Measurements from ENCODE around the gene GCNT2.
"Not testable (repeated sequence)": the region's sequence is repeated elsewhere in the genome, so short reads cannot be mapped to it uniquely, and the experiment has no call there.

Gene GCNT2

DNA sequence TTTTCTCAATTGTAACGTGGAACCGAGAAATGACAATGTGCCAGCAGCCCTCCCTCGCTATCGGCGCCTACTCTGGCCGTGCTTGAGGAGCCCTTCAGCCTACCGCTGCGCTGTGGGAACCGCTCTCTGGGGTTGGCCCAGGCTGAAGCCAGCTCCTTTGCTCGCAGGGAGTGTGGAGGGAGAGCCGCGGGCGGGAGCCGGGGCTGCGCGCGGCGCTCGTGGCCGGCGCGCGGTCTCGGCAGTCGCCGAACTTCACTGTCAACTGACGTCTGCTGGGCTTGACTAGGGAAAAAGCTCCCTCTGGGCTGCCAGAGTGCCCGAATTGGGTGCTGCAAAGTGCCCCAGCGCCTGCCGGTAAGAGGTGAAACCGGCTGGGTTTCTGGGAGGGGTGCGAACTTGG is 29.7 kb upstream of the GCNT2 start:
- TF ChIP-seq, protein P1, sequence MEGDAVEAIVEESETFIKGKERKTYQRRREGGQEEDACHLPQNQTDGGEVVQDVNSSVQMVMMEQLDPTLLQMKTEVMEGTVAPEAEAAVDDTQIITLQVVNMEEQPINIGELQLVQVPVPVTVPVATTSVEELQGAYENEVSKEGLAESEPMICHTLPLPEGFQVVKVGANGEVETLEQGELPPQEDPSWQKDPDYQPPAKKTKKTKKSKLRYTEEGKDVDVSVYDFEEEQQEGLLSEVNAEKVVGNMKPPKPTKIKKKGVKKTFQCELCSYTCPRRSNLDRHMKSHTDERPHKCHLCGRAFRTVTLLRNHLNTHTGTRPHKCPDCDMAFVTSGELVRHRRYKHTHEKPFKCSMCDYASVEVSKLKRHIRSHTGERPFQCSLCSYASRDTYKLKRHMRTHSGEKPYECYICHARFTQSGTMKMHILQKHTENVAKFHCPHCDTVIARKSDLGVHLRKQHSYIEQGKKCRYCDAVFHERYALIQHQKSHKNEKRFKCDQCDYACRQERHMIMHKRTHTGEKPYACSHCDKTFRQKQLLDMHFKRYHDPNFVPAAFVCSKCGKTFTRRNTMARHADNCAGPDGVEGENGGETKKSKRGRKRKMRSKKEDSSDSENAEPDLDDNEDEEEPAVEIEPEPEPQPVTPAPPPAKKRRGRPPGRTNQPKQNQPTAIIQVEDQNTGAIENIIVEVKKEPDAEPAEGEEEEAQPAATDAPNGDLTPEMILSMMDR (IDR thresholded peaks at IDR 0.05; ENCODE audit: unreplicated experiment in 3 of 3): no peak
- H3K4me1 Mint-ChIP-seq: no peaks in the 10 kb centered on the region
- H3K27ac Mint-ChIP-seq: no peak overlapping the region
- H3K36me3 Mint-ChIP-seq (ENCODE audit: low read depth): no peaks in the 10 kb centered on the region
- H3K4me3 Mint-ChIP-seq: no peak overlapping the region
- H3K9me3 Mint-ChIP-seq: no peaks in the 10 kb centered on the region
- peaks cover 4% of the 10 kb centered on the region for H3K27me3 Mint-ChIP-seq (ENCODE audit: low read depth)

DNA sequence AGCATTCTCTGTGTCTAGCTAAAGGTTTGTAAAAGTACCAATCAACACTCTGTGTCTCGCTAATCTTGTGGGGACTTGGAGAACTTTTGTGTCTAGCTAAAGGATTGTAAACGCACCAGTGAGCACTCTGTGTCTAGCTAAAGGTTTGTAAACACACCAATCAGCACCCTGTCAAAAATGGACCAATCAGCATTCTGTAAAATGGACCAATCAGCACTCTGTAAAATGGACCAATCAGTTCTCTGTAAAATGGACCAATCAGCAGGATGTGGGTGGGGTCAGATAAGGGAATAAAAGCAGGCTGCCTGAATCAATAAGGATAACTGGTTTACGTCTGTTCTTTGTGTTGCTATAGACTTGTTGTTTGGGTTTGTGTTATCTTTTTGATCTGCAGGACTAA is 29.2 kb upstream of the GCNT2 start:
- H3K4me1 Mint-ChIP-seq; H3K27ac Mint-ChIP-seq; H3K27me3 Mint-ChIP-seq (ENCODE audit: low read depth); H3K36me3 Mint-ChIP-seq (ENCODE audit: low read depth); H3K4me3 Mint-ChIP-seq; H3K9me3 Mint-ChIP-seq: not testable (repeated sequence)

DNA sequence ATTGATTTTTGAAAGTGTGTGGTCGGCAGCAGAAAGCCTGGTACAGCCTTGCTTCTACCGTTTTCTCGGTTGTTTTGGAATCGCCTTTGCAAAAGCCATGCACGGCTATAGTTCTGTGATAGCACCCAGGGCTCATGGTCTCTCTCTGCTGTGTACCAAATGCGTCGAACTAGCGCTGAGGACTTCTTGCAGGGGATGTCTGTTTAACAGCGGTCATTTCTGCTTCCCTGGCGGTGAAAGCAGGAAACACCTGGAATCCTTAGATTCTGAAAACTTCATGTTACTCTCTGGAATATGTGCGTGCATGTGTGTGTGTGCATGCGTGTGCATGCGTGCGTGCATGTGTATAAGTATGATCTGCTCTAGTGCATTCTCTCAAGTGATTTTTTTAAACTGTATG is 26.1 kb upstream of the GCNT2 start:
- H3K27me3 Mint-ChIP-seq (ENCODE audit: low read depth): peaks cover 4% of the 10 kb centered on the region
- H3K27ac Mint-ChIP-seq: no peak overlapping the region
- no peaks in the 10 kb centered on the region for H3K9me3 Mint-ChIP-seq
- no peaks in the 10 kb centered on the region for H3K4me1 Mint-ChIP-seq
- TF ChIP-seq, protein P1 (IDR thresholded peaks at IDR 0.05; ENCODE audit: unreplicated experiment in 3 of 3): no peak
- no peak overlapping the region for H3K4me3 Mint-ChIP-seq
- no peaks in the 10 kb centered on the region for H3K36me3 Mint-ChIP-seq (ENCODE audit: low read depth)

DNA sequence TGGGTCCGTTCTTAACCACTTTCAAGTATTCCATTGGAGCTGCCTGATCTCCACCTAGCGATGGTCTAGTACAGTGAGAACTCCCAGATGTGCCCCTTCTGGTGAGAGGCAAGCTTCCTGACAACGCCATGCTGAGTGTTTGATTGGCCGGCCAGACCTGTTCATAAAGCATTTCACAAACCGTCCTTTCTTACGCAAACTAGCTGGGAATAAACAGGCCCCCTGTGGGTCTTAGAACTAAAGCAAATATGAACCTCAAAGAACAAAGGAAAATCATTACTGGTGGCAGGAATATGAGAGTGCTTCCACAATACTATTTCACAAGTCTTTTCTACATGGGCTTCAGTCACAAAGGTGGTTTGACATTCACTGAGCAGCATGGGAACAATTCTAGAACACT is 15.6 kb upstream of the GCNT2 start:
- TF ChIP-seq, protein P1 (IDR thresholded peaks at IDR 0.05; ENCODE audit: unreplicated experiment in 3 of 3): no peak
- H3K27me3 Mint-ChIP-seq (ENCODE audit: low read depth): peaks cover 9% of the 10 kb centered on the region

DNA sequence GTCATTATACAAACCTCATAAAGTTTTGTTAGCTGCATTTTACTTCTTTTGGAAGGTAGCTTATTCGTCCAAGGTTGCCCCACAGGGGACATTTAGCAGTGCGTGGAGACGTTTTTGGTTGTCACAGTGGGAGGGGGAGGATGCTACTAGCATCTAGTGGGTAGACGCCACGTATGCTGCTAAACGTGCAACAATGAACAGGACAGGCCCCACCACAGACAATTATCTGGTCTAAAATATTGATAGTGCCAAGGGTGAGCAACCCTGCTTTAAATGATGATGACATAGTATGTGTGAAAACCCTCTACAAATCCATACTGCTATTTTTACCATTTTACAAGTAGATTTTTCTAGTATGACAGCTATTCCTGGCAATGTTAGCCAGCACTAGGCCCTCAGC is 13.9 kb upstream of the GCNT2 start:
- TF ChIP-seq, protein P1 (IDR thresholded peaks at IDR 0.05; ENCODE audit: unreplicated experiment in 3 of 3): no peak
- no peaks in the 10 kb centered on the region for H3K36me3 Mint-ChIP-seq (ENCODE audit: low read depth)
- H3K27me3 Mint-ChIP-seq (ENCODE audit: low read depth): peaks cover 10% of the 10 kb centered on the region
- no peak overlapping the region for H3K27ac Mint-ChIP-seq
- no peak overlapping the region for H3K4me3 Mint-ChIP-seq
- peaks cover 15% of the 10 kb centered on the region for H3K4me1 Mint-ChIP-seq
- H3K9me3 Mint-ChIP-seq: no peaks in the 10 kb centered on the region

More for the DNA sequence above, 15.6 kb upstream of the GCNT2 start:
- Mint-ChIP-seq H3K4me3 (no peak overlapping the region), H3K36me3 (ENCODE audit: low read depth) (no peaks in the 10 kb centered on the region), H3K9me3 (no peaks in the 10 kb centered on the region), H3K4me1 (peaks cover 4% of the 10 kb centered on the region), H3K27ac (no peak overlapping the region)

DNA sequence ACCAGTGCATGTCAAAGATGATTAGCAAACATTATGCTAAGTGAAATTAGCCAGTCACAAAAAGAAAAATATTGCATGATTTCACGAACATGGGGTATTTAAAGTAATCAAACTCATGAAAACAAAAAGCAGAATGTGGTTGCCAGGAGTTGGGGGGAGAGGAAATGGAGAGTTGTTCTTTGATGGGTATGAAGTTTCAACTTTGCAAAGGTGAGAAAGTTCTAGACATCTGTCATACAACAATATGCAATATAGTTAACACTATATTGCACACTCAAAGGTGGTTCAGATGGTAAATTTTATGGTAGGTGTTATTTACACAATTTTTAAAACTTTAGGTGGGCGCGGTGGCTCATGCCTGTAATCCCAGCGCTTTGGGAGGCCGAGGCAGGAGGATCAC is 13.4 kb upstream of the GCNT2 start:
- no peak overlapping the region for H3K4me3 Mint-ChIP-seq
- H3K4me1 Mint-ChIP-seq: peaks cover 15% of the 10 kb centered on the region
- TF ChIP-seq, protein P1 (IDR thresholded peaks at IDR 0.05; ENCODE audit: unreplicated experiment in 3 of 3): no peak
- no peaks in the 10 kb centered on the region for H3K36me3 Mint-ChIP-seq (ENCODE audit: low read depth)
- peaks cover 10% of the 10 kb centered on the region for H3K27me3 Mint-ChIP-seq (ENCODE audit: low read depth)
- H3K9me3 Mint-ChIP-seq: no peaks in the 10 kb centered on the region
- no peak overlapping the region for H3K27ac Mint-ChIP-seq
